ENCODE data around the gene TRIM32. TPM values are rescaled to one million over a fixed set of nuclear protein-coding genes. Genes with fewer than 3 reads are reported as not detected.

TRIM32 gene
- total RNA-seq, 1 experiment from 2014 or later = 11.6 TPM

DNA sequence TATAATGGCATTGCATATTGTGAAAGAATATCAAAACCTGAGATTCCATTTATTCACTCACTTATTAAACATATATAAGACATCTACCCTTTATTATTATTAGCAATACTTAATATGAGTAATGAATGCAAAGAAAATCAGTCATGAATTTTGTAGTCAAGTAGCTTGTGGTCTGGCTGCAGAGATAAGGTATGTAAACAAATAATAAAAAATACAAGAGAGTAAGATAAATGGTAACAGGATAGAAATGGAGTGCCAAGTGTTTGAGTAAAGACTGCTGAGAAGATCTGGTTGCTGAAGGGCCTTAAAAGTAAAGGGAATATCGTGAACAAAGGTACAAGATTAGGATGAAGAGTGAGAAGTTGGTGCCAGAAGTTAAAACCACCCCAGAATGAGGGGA, 18.4 kb downstream of the TRIM32 start:
- no peak overlapping the region for H3K4me2 ChIP-seq (ENCODE audit: low read length)
- no peaks in the 10 kb centered on the region for H3F3A ChIP-seq (ENCODE audit: low read length, unreplicated experiment)
- POLR2A ChIA-PET (ENCODE audit: unreplicated experiment) = no interaction called here
- DNase-seq (no peak), ATAC-seq (no peak)
- intact Hi-C loops (cut with micrococcal nuclease) = no loop called here
- no peaks in the 10 kb centered on the region for H3K27me3 ChIP-seq (ENCODE audit: low read length)
- CTCF ChIA-PET = no interaction called here
- no peak overlapping the region for H3K9ac ChIP-seq (ENCODE audit: low read length)
- H3K36me3 ChIP-seq (ENCODE audit: low read depth, low read length) = no peaks in the 10 kb centered on the region
- no TSS peak for BruUV-seq (replicated peaks)
- no peak overlapping the region for H3K4me3 ChIP-seq (ENCODE audit: low read length)
- TF ChIP-seq EZH2phosphoT487 (IDR thresholded peaks at IDR 0.05; ENCODE audit: borderline replicate concordance, low read length) (no peak), EZH2 (IDR thresholded peaks at IDR 0.05; ENCODE audit: low read length, unreplicated experiment) (no peak)
- TF ChIP-seq, protein P1, sequence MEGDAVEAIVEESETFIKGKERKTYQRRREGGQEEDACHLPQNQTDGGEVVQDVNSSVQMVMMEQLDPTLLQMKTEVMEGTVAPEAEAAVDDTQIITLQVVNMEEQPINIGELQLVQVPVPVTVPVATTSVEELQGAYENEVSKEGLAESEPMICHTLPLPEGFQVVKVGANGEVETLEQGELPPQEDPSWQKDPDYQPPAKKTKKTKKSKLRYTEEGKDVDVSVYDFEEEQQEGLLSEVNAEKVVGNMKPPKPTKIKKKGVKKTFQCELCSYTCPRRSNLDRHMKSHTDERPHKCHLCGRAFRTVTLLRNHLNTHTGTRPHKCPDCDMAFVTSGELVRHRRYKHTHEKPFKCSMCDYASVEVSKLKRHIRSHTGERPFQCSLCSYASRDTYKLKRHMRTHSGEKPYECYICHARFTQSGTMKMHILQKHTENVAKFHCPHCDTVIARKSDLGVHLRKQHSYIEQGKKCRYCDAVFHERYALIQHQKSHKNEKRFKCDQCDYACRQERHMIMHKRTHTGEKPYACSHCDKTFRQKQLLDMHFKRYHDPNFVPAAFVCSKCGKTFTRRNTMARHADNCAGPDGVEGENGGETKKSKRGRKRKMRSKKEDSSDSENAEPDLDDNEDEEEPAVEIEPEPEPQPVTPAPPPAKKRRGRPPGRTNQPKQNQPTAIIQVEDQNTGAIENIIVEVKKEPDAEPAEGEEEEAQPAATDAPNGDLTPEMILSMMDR (conservative IDR thresholded peaks at IDR 0.05; ENCODE audit: low read depth, low read length) = no peak
- H2AFZ ChIP-seq (ENCODE audit: low read length) = no peak overlapping the region
- no peaks in the 10 kb centered on the region for H3K9me2 ChIP-seq (replicated peaks; ENCODE audit: low read length)
- H4K20me1 ChIP-seq (ENCODE audit: low read length) = no peaks in the 10 kb centered on the region
- H3K79me2 ChIP-seq (ENCODE audit: low read length) = no peaks in the 10 kb centered on the region
- H3K4me1 ChIP-seq (ENCODE audit: insufficient read depth, low read length) = peaks cover 14% of the 10 kb centered on the region
- no peaks in the 10 kb centered on the region for H3K9me3 ChIP-seq (ENCODE audit: low read length)
- H3K27ac ChIP-seq (ENCODE audit: low read length) = no peak overlapping the region

DNA sequence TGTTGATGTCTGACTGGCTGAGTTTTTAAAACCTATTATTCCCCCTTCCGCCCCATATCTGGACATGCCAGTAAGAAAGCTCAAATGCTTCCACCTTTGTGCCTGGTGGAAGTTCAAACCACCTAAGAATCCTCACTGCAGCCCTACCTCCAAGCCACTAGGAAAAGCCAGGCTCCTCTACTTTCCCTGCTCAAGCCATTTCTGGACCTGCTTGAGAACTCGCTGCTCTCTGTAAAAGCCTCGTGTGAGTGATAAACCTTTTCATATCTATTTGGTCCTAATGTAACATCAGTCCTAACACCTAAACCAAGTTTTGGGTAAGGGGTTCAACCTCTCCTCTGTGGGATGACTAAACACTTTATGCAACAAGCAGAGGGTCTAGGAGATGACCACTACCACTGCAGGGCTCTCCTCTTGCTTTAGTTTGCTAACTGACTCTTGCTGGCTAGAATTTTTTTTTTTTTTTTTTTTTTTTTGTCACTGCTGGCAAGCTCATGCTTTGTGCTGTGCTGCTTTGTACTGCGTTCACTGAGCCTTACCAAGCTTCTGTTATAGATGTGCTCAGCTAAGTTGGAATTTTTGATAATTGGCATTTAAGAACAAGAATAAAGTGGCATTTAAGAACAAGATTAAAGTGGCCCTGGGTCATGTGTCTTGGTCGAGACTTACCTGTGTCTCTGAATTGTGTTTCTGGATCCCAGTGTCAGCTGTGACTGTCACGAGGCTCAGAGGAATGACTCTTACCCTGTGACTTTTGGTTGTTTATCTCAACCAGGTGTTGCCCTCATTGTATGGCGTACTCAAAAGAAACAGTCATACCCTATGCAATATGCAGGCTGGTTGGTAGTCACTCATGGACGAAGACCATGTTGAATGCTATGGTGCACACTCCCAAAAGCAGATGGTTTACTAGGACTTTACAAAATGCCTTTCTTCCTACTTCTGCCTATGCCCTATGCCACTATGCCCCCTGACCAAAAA, 19.5 kb downstream of the TRIM32 start:
- Histone ChIP-seq H3K36me3 (ENCODE audit: low read depth, low read length) (no peaks in the 10 kb centered on the region), H3K79me2 (ENCODE audit: low read length) (no peaks in the 10 kb centered on the region), H3K9me3 (ENCODE audit: low read length) (no peaks in the 10 kb centered on the region), H2AFZ (ENCODE audit: low read length) (no peak overlapping the region), H3K4me2 (ENCODE audit: low read length) (no peak overlapping the region), H4K20me1 (ENCODE audit: low read length) (no peaks in the 10 kb centered on the region), H3K27me3 (ENCODE audit: low read length) (no peaks in the 10 kb centered on the region), H3K4me3 (ENCODE audit: low read length) (no peak overlapping the region), H3K27ac (ENCODE audit: low read length) (no peak overlapping the region), H3F3A (ENCODE audit: low read length, unreplicated experiment) (no peaks in the 10 kb centered on the region), H3K4me1 (ENCODE audit: insufficient read depth, low read length) (peaks cover 10% of the 10 kb centered on the region), H3K9ac (ENCODE audit: low read length) (no peak overlapping the region), H3K9me2 (replicated peaks; ENCODE audit: low read length) (no peaks in the 10 kb centered on the region)
- no peak for ATAC-seq
- TF ChIP-seq, protein P1 (conservative IDR thresholded peaks at IDR 0.05; ENCODE audit: low read depth, low read length) = no peak
- no peak for TF ChIP-seq EZH2phosphoT487 (IDR thresholded peaks at IDR 0.05; ENCODE audit: borderline replicate concordance, low read length)
- TF ChIP-seq EZH2 (IDR thresholded peaks at IDR 0.05; ENCODE audit: low read length, unreplicated experiment) = no peak
- CTCF ChIA-PET = no interaction called here
- BruUV-seq (replicated peaks) = no TSS peak
- POLR2A ChIA-PET (ENCODE audit: unreplicated experiment) = no interaction called here
- no peak for DNase-seq
- intact Hi-C loops (cut with micrococcal nuclease) = no loop called here

- POLR2A ChIA-PET (ENCODE audit: unreplicated experiment) = no interaction called here
- no peaks in the 10 kb centered on the region for H3K9me2 ChIP-seq (replicated peaks; ENCODE audit: low read length)
- BruUV-seq (replicated peaks) = no TSS peak
- no peaks in the 10 kb centered on the region for H3K4me1 ChIP-seq (ENCODE audit: insufficient read depth, low read length)
- H3K9ac ChIP-seq (ENCODE audit: low read length) = no peak overlapping the region
- no peaks in the 10 kb centered on the region for H3K36me3 ChIP-seq (ENCODE audit: low read depth, low read length)
- CTCF ChIA-PET = no interaction called here
- H3K27me3 ChIP-seq (ENCODE audit: low read length) = no peaks in the 10 kb centered on the region
- ATAC-seq (no peak), DNase-seq (no peak)
- H3K79me2 ChIP-seq (ENCODE audit: low read length) = no peaks in the 10 kb centered on the region
- no peak overlapping the region for H3K4me2 ChIP-seq (ENCODE audit: low read length)
- no peak overlapping the region for H3K27ac ChIP-seq (ENCODE audit: low read length)
- no peaks in the 10 kb centered on the region for H3F3A ChIP-seq (ENCODE audit: low read length, unreplicated experiment)
- no peak overlapping the region for H3K4me3 ChIP-seq (ENCODE audit: low read length)
- intact Hi-C loops (cut with micrococcal nuclease) = no loop called here
- no peak overlapping the region for H2AFZ ChIP-seq (ENCODE audit: low read length)
- TF ChIP-seq EZH2 (IDR thresholded peaks at IDR 0.05; ENCODE audit: low read length, unreplicated experiment) (no peak), EZH2phosphoT487 (IDR thresholded peaks at IDR 0.05; ENCODE audit: borderline replicate concordance, low read length) (no peak)
- TF ChIP-seq, protein P1 (conservative IDR thresholded peaks at IDR 0.05; ENCODE audit: low read depth, low read length) = no peak
- no peaks in the 10 kb centered on the region for H4K20me1 ChIP-seq (ENCODE audit: low read length)
- H3K9me3 ChIP-seq (ENCODE audit: low read length) = no peaks in the 10 kb centered on the region
These were observed 25.7 kb downstream of the TRIM32 start for GRCh38 chr9:116712781-116713180.

Measured in PC-3 (cell line).